GM23338 (cell line): ENCODE measurements around the gene SLFN5. TPM values are rescaled to one million over a fixed set of nuclear protein-coding genes. Genes with fewer than 3 reads are reported as not detected.
A peak's percentile ranks its signal among the peaks of the same experiment; 100 is the strongest.

Source experiments
- ATAC-seq: fragments of 200-7000 bp; cut with Tn5 transposase; 3 replicates; pipeline ENCODE4 v1.9.1; 2020
- DNase-seq: peaks from one replicate; pipeline ENCODE4 v3.0.0-alpha.2; 2015; ENCODE audit warnings: low spot score
- H2AFZ ChIP-seq: fragments of 200-600 bp; sonication (generic); 2 replicates; pipeline ENCODE4 v1.8.0; 2016; ENCODE audit warnings: antibody characterized with exemption, mild to moderate bottlenecking, moderate library complexity
- H3F3A ChIP-seq: fragments of 200-600 bp; sonication (generic); replicated peaks from 2 replicates; pipeline ENCODE4 v1.8.0; 2017; ENCODE audit warnings: antibody characterized with exemption, mixed run types, low read depth
- H3K27ac ChIP-seq: fragments of 200-600 bp; sonication (generic); 2 replicates; pipeline ENCODE4 v1.6.1; 2016; ENCODE audit warnings: low read depth
- H3K27me3 ChIP-seq: fragments of 200-600 bp; sonication (generic); 2 replicates; pipeline ENCODE4 v1.8.0; 2016; ENCODE audit warnings: mild to moderate bottlenecking, mixed run types, moderate library complexity; ENCODE audit not compliant: insufficient read depth
- H3K36me3 ChIP-seq: fragments of 200-600 bp; sonication (generic); 2 replicates; pipeline ENCODE4 v1.8.0; 2016; ENCODE audit warnings: mild to moderate bottlenecking; ENCODE audit not compliant: insufficient read depth
- H3K4me1 ChIP-seq: fragments of 200-600 bp; sonication (generic); 2 replicates; pipeline ENCODE4 v1.8.0; 2016; ENCODE audit warnings: mild to moderate bottlenecking, moderate library complexity; ENCODE audit not compliant: insufficient read depth
- H3K4me2 ChIP-seq: fragments of 200-600 bp; sonication (generic); 2 replicates; pipeline ENCODE4 v1.7.1; 2017; ENCODE audit warnings: mixed run types
- H3K4me3 ChIP-seq: fragments of 200-600 bp; sonication (generic); 2 replicates; pipeline ENCODE4 v1.6.1; 2016; ENCODE audit warnings: mixed run types
- H3K79me2 ChIP-seq: fragments of 200-600 bp; sonication (generic); replicated peaks from 2 replicates; pipeline ENCODE4 v1.8.0; 2017; ENCODE audit warnings: mild to moderate bottlenecking; ENCODE audit not compliant: insufficient read depth
- H3K9me2 ChIP-seq: fragments of 200-600 bp; sonication (generic); 2 replicates; pipeline ENCODE4 v1.8.0; 2017; ENCODE audit not compliant: insufficient read depth
- H4K20me1 ChIP-seq: fragments of 200-600 bp; sonication (generic); replicated peaks from 2 replicates; pipeline ENCODE4 v1.8.0; 2017; ENCODE audit warnings: mild to moderate bottlenecking; ENCODE audit not compliant: insufficient read depth
- H3K27ac Mint-ChIP-seq: 2 replicates; pipeline ENCODE4 v1.8.0; 2020; ENCODE audit warnings: inconsistent platforms, mild to moderate bottlenecking, moderate library complexity, mixed read lengths
- H3K27me3 Mint-ChIP-seq: 3 replicates; pipeline ENCODE4 v1.8.0; 2022; ENCODE audit warnings: low read depth, mild to moderate bottlenecking, moderate library complexity, mixed read lengths, inconsistent platforms; ENCODE audit not compliant: insufficient read depth, poor library complexity
- H3K36me3 Mint-ChIP-seq: 3 replicates; pipeline ENCODE4 v1.8.0; 2021; ENCODE audit warnings: low read depth, mild to moderate bottlenecking, inconsistent platforms, moderate library complexity, mixed read lengths
- H3K4me1 Mint-ChIP-seq: 3 replicates; pipeline ENCODE4 v1.8.0; 2020; ENCODE audit warnings: mild to moderate bottlenecking, inconsistent platforms, mixed read lengths
- H3K4me3 Mint-ChIP-seq: 3 replicates; pipeline ENCODE4 v1.8.0; 2021; ENCODE audit warnings: moderate library complexity, mild to moderate bottlenecking, inconsistent platforms, mixed read lengths
- H3K9me3 Mint-ChIP-seq: 3 replicates; pipeline ENCODE4 v1.8.0; 2020; ENCODE audit warnings: moderate library complexity, mild to moderate bottlenecking, inconsistent platforms, mixed read lengths
- CREB1 ChIP-seq: fragments of 250-450 bp; sonication (Bioruptor Pico); IDR thresholded peaks from 2 replicates; pipeline ENCODE4 v1.5.0; 2020; ENCODE audit warnings: low read depth, mild to moderate bottlenecking, moderate library complexity
- EZH2 ChIP-seq: fragments of 200-600 bp; sonication (generic); IDR thresholded peaks from one replicate; pipeline ENCODE4 v1.8.0; 2017; ENCODE audit warnings: antibody characterized with exemption, mild to moderate bottlenecking, low read depth; ENCODE audit not compliant: unreplicated experiment
- JUNB ChIP-seq: IDR thresholded peaks from one replicate; pipeline ENCODE4 v1.6.1; 2016; ENCODE audit warnings: antibody characterized with exemption; ENCODE audit not compliant: unreplicated experiment
- NANOG ChIP-seq: IDR thresholded peaks from 2 replicates; pipeline ENCODE4 v1.6.1; 2016; ENCODE audit warnings: antibody characterized with exemption, borderline replicate concordance
- POLR2AphosphoS5 ChIP-seq: IDR thresholded peaks from 2 replicates; pipeline ENCODE4 v1.6.1; 2016; ENCODE audit warnings: antibody characterized with exemption, low read depth
- polyA plus RNA-seq: library from polyadenylated mRNA; unstranded; fragments of >200 nt; fragmentation: Nextera tagmentation; extraction: Ambion mirVana; gene quantifications from 2 replicates; pipeline ENCODE4 v1.2.1, GENCODE V29; 2016
- total RNA-seq: library from RNA; depleted of rRNA; stranded (reverse); fragments of >200 nt; shearing (Covaris generic); gene quantifications from 2 replicates; pipeline ENCODE4 v1.2.3, GENCODE V29; 2014
- TF ChIP-seq, protein P1 (sequence below), 2 experiments: fragments of 200-600 bp in 1 of 2; sonication (generic) in 1 of 2; conservative IDR thresholded peaks; 2 replicates each; pipeline versions ENCODE4 v1.5.1 to v1.6.1; 2016 to 2017; ENCODE audit warnings: antibody characterized with exemption in 2 of 2, low read depth in 2 of 2, mild to moderate bottlenecking in 2 of 2, moderate library complexity in 1 of 2

The SLFN5 gene
- total and polyA plus RNA-seq, 2 experiments from 2014 or later, result 1.4 to 6.4 TPM

DNA sequence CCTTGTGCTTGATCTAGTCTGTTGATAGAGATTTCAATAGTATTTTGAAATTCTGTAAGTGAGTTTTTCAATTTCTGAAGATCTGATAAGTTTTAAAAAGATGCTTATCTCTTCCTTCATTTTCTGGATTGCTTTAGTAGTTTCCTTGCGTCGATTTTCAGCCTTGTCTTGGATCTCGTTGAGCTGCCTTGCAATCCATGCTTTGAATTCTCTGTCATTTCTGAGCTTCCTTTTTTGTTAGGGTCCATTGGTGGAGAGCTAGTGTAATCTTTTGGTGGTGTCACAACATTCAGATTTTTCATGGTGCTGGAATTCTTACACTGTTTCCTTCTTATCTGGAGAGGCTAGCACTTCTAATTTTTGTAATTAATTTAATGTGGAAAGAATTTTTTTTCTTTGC, 69.5 kb downstream of the SLFN5 start (continued):
- TF ChIP-seq, protein P1, sequence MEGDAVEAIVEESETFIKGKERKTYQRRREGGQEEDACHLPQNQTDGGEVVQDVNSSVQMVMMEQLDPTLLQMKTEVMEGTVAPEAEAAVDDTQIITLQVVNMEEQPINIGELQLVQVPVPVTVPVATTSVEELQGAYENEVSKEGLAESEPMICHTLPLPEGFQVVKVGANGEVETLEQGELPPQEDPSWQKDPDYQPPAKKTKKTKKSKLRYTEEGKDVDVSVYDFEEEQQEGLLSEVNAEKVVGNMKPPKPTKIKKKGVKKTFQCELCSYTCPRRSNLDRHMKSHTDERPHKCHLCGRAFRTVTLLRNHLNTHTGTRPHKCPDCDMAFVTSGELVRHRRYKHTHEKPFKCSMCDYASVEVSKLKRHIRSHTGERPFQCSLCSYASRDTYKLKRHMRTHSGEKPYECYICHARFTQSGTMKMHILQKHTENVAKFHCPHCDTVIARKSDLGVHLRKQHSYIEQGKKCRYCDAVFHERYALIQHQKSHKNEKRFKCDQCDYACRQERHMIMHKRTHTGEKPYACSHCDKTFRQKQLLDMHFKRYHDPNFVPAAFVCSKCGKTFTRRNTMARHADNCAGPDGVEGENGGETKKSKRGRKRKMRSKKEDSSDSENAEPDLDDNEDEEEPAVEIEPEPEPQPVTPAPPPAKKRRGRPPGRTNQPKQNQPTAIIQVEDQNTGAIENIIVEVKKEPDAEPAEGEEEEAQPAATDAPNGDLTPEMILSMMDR (conservative IDR thresholded peaks at IDR 0.05; ENCODE audit: low read depth in 2 of 2), result no peak
- TF ChIP-seq NANOG, result no peak
- TF ChIP-seq POLR2AphosphoS5, result no peak
- no peak for TF ChIP-seq JUNB

DNA sequence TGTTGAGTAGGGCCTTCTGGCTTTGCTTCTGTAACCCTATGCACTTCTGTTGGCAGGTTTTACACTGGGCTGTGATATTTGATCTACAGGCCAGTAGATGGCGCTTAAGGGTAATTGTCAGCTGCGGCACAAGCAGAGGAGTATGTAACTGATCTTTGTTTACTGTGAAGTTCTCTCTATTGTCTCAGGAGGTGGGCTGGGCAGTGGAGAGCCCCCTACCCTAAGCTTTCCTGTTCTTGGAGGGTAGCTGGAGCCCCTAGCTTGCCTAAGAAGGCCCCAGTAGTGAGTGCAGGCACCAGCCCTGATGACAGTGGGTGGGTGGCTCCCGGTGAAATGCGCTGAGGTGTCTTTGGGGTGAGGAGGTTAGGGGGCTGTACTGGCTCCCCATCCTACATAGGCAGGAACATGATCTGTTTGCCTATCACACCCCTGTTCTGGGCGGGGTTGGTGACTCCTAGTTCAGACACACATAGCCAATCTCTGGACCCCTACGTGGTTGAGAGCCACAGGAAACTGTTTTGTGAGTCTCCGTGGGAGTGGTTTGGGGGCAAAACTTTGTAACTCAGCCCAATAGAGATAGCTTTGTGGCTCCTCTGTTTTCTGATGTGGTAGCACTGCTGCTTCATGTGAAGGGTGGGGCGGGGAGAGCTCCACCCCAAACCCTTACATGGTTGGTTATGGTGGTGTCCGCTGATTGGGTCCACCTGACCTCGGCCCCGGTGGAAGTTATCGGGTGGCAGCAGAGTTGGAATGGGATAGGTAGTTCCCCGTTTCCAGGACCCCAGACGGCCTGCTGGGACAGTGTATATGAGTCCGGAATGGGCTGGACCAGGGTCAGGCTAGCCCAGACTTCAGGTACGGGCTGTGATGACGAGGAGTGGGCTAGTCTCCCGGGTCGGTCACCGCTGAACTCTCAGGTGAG, 70.2 kb downstream of the SLFN5 start:
- Histone ChIP-seq H3K79me2 (no peaks in the 10 kb centered on the region), H3K4me1 (peaks cover 7% of the 10 kb centered on the region), H3K4me2 (peak overlapping the region; percentile 85), H3K27me3 (peaks cover 37% of the 10 kb centered on the region), H4K20me1 (0 out of 2 replicates have a peak, but pooled peaks cover 4% of the 10 kb centered on the region), H3F3A (0 out of 2 replicates have a peak, but pooled peaks cover 3% of the 10 kb centered on the region), H3K36me3 (no peaks in the 10 kb centered on the region), H2AFZ (peak overlapping the region; percentile 99), H3K4me3 (peak overlapping the region; percentile 73), H3K9me2 (no peaks in the 10 kb centered on the region), H3K27ac (no peak overlapping the region)
- Mint-ChIP-seq H3K36me3 (no peaks in the 10 kb centered on the region; the same call in 2 of the 3 replicates), H3K9me3 (peaks cover 16% of the 10 kb centered on the region), H3K27ac (no peak overlapping the region), H3K4me3 (peak overlapping the region; percentile 79), H3K27me3 (peaks cover 13% of the 10 kb centered on the region), H3K4me1 (peaks cover 30% of the 10 kb centered on the region)
- peak; percentile 85 for ATAC-seq
- TF ChIP-seq, protein P1 (conservative IDR thresholded peaks at IDR 0.05; ENCODE audit: low read depth in 2 of 2), result peak; percentile 87 to 89
- TF ChIP-seq NANOG, result no peak
- peak; percentile 85 for DNase-seq

DNA sequence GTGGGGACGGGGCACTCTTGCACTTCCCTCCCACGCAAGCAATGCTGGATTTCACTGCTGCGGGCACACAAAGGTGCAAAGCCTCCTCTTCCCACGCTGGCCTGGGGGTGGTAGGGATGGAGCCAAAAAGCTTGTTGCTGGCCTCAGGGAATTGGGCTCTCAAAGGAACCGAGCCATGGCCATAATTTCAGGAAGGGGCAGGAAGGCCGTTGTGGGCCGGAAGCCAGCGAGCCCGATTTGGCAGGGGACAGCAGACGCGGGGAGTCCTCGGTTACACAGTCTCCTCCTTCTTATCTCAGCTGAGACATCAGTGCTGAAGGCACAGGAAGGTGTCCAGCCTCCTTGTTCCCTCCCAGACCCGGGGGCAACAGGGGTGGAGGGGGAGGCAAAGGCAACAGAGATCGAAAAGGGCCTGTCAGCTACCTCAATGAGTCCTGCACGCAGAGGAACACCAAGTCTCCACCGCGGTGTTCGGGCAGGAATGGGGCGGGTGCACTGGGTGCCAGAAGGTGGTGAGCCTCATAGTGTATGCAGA, 71.1 kb downstream of the SLFN5 start:
- H3K9me2 ChIP-seq, result no peaks in the 10 kb centered on the region
- H3K36me3 Mint-ChIP-seq, result no peaks in the 10 kb centered on the region; the same call in 2 of the 3 replicates
- no peaks in the 10 kb centered on the region for H3K79me2 ChIP-seq
- DNase-seq (peak; percentile 37), ATAC-seq (peak; percentile 10)
- H3K9me3 Mint-ChIP-seq, result peaks cover 9% of the 10 kb centered on the region
- H3K27ac Mint-ChIP-seq, result no peak overlapping the region
- no peak overlapping the region for H3K27ac ChIP-seq
- peak overlapping the region; percentile 99 for H2AFZ ChIP-seq
- peaks cover 37% of the 10 kb centered on the region for H3K27me3 ChIP-seq
- H4K20me1 ChIP-seq, result 0 out of 2 replicates have a peak, but pooled peaks cover 4% of the 10 kb centered on the region
- peak overlapping the region; percentile 85 for H3K4me2 ChIP-seq
- H3K4me1 Mint-ChIP-seq, result peaks cover 30% of the 10 kb centered on the region
- peaks cover 13% of the 10 kb centered on the region for H3K27me3 Mint-ChIP-seq
- TF ChIP-seq EZH2 (peak; percentile 29), CREB1 (CRISPR knock-in tag) (no peak)
- no peaks in the 10 kb centered on the region for H3K36me3 ChIP-seq
- H3K4me3 ChIP-seq, result peak overlapping the region; percentile 73
- peak overlapping the region; percentile 79 for H3K4me3 Mint-ChIP-seq
- 0 out of 2 replicates have a peak, but pooled peaks cover 3% of the 10 kb centered on the region for H3F3A ChIP-seq
- H3K4me1 ChIP-seq, result peaks cover 7% of the 10 kb centered on the region
